Activated CD4-positive, CD25-positive, alpha-beta regulatory T cell treated with anti-CD3 and anti-CD28 coated beads, Interleukin-2, amount 50 U/mL, for 24 hours (primary cell): ENCODE results near the gene VPS45.

Experiments used
- ATAC-seq, 2 donors: fragments of 150-1000 bp; cut with Tn5 transposase; one replicate each; pipeline ENCODE4 v1.10.0; 2021; ENCODE audit warnings: mild to moderate bottlenecking in 1 of 2, moderate library complexity in 1 of 2

Gene VPS45

DNA sequence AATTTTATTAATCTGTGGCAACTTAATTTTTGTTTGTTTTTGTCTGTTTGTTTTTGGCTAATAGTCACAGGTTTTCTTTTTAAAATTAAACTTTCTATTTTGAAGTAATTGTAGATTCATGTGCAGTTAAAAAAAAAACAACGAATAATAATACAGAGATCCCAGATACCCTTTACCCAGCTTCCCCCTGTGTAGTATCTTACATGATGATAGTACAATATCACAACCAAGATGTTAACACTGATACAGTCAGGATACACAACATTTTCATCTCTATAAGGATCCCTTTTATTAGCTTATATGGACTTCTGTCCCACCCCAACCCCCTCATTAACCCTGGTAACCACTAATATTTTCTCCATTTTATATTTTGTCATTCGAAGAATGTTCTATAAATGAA lies 5.9 kb downstream of the VPS45 start:
- no peak for ATAC-seq

DNA sequence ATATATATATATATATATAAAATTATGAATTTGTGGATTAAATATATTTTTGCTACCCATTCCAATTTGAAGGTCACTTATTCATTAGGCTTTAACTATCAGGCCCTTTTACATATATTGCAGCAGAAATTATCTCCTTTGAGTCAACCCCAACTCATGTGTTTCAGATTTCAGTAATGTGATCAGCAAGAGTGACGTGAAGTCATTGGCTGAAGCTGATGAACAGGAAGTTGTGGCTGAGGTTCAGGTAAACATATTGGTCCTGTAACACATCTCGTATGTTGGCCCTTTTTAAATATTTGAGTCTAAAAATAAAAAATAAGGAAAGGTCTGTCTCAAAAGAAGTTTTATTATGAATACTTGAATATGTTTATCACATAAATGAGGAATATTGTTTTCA lies 8.5 kb downstream of the VPS45 start:
- peak in 1 of 2 donors; percentile 55 for ATAC-seq

DNA sequence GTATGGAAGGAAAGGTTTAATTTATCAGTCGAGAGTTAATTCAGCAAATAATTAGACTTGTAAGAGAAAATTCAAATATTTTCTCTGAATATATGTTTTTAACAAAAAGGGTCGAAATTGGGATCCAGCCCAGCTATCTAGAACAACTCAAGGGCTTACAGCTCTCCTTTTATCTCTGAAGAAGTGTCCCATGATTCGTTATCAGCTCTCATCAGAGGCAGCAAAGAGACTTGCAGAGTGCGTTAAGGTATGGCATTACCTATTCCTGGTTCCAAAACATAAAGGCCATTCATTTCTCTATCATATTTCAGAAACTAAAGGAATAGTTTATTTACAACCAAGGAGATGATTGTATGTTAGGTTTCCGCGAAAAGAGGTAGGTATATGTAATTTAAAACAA lies 9.4 kb downstream of the VPS45 start:
- no peak for ATAC-seq

DNA sequence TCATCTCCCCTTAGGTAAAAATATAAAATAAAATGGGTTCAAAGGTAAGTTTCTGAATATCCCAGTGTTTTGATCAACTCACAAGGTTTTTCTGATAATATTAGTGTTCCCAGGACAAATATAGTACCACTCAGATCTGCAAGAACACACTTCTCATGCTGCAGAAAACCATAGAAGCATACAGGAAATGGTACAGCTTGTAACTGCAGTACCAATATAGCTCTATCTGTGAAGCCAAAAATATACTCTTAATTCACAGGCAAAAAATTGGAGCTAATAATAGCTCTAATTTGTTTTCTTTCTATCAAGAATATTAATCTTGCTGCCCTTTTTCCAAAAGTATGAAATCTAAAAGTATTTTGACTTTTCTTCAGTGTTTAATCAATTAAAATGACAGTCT lies 13.2 kb downstream of the VPS45 start:
- ATAC-seq: no peak

DNA sequence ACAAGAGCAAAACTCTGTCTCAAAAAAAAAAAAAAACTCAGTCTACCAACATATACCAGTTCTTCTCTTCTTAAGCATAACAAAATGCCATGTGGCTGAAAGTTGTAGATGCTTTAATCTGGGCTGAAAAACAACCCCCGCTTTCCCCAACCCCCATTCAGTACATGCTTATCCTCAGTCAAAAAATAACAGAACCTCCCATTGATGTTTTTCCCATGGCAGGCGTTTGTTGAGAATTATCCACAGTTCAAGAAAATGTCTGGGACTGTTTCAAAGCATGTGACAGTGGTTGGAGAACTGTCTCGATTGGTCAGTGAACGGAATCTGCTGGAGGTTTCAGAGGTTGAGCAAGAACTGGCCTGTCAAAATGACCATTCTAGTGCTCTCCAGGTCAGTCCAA lies 14.9 kb downstream of the VPS45 start:
- no peak for ATAC-seq

DNA sequence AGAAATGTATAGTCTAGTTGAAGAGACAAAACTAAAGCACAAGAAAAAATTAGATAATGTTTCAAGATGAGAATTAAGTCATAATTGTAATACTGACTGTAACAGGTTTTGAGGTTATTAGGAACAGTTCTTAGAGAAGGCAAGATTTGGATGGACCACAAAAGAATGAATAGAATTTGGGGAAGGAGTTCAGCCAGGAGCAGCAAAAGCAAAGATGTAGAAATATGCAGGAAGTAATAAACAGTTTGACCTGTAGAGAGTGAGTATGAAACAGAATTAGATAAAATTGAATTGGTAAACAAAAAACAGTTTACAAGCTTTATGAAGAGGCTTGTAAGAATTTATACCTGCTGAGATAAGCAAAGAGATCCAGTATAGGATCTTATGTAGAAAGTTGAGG lies 16.3 kb downstream of the VPS45 start:
- no peak for ATAC-seq

DNA sequence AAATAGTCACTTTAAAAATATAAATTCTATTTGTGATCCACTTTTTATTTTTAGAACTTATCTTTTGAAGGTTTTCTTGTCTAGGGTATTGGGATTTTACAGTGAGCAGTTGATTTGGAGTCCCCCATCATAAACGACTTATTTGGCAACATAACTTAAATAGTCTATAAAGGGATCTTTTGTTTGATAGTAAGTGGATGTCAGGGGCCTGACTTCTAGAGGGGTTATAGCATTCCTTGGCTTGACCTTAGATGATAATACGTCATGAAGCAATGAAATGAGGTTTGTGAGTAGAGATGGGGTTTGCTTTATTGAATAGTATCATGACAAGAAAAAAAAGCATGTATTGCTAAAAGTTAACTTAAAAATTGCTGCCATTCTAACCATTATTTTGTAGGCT lies 17.8 kb downstream of the VPS45 start:
- ATAC-seq: no peak

DNA sequence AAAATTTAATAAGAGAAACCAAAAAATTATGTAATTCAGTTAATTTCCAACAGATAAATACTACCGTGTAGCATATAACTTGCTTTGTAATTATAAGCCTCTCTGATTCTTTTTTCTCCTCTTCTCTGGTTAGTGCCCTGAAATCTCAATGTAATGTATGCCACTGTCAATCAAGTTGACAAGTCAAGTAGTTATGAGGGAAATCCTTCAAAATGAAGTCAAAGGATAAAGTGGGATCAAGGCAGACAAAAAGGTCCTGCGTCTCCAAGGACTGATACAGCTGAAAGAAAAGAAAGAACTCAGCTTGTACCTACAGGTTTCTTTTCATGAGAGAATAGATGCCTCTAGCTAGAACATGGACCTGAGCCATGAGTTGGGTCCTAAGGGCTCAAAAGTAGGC lies 19.8 kb downstream of the VPS45 start:
- ATAC-seq: no peak

DNA sequence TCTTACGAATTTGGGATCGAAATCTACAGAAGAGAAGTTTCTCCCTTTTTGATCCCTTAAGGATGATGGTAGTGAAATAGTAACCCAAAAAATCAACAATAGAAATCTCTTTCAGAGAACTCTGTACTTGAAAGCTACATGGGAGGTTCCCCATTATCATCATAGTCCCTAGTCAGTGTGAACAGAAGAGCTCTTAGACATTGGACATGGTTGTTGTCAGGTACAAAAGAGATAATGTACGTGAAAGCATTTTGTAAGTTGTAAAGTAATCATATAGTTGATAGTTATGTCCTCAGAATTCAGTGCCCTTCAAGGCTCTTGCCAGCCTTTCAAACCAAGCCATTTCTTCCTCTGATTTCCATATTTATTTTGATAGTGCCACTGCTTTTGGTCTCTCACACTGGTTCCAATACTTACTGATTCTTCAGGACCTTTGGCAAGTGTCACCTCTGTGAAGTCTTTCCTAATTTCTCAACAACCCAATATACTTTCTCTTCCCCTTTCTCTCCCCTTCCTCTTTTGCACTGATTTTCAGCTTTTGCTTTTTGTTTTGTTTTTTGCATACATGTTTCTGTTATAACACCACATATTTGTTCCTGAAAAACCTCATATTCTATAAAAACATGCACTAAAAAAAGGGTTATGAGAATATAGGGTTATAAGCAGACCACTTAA lies 22.4 kb downstream of the VPS45 start:
- no peak for ATAC-seq

DNA sequence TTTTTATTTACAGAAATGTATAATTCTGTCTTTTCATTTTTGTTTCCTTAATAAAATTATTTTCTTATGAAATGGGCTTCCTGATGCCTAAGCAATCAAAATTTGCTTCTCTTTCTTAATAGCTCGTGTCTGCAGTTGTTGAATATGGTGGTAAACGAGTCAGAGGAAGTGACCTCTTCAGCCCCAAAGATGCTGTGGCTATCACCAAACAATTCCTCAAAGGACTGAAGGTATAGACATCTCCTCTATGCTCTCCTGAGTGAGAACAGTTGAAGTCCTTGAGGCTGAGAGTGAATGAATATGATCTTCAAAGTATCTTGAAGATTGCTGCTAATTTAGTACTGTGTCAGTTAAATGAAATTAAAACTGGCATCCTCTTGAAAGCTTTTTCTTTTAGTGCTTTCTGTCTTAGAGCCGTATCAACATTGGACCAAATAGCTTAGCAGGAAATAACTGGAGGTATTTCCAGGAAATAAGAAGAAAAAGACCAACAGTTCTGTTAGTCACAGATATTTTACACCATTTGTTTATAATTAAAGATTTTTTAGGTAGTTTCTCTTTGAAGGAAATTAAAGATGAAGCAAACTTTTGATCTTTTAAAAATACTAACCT lies 24.7 kb downstream of the VPS45 start:
- ATAC-seq: peak; percentile 25 to 33

DNA sequence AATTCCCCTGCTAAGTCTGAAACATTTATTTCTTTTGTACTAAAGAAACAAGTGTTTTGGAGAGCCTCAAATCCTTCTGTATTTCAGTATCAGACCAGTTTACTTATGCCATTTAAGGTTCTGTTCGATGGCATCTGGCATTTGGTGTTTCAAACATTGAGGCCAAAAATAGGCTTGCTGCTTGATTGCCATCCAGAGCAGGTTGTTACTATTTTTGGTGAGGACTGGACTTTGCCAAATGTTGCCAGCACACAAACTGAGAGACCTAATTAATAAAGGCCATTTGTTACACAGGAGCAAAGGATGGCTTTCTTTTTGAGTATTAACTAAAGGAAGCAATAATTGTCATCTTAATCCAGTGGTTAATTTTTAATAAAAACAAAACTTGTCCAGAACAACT lies 26.2 kb downstream of the VPS45 start:
- ATAC-seq: no peak

DNA sequence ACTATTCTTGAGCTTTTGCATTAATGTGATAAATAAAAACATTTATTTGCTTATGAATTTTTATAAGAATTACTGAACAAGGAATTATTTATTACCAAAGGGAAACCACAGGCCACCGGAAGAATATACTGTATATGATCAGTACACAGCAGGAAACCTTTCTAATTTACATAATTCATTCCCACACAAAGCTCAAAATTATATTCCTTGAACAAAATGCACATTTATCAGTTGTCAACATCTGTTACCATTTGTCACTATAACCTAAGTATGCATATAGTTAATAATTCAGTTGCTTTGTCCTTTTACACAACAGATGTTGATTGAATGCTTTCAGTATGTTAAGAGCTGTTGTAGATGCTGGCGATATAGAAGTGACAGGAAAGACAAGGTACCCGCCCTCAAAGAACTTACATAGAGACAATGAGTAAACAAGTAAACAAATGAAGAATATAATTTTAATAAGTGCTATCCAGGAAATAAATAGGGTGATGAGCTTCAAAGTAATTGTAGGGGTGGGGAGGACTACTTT lies 27.2 kb downstream of the VPS45 start:
- no peak for ATAC-seq

DNA sequence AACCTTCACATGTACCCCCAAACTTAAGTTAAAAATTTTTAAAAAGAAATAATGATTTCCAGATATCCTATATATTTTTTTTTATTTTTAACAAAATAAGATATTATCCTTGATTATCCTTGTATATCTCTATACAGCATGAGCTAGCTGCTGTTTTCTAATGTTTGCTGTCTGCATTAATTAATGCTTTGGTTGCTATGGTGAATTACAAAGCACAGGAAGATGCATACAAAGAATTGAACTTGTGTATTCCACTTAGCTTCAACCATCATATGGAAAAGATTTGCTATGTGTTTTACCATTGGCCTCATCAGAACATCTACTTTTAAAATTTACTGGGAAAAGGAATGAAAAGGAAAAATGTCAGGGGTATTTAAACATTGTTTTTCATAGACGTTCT lies 35.4 kb downstream of the VPS45 start:
- ATAC-seq: no peak

DNA sequence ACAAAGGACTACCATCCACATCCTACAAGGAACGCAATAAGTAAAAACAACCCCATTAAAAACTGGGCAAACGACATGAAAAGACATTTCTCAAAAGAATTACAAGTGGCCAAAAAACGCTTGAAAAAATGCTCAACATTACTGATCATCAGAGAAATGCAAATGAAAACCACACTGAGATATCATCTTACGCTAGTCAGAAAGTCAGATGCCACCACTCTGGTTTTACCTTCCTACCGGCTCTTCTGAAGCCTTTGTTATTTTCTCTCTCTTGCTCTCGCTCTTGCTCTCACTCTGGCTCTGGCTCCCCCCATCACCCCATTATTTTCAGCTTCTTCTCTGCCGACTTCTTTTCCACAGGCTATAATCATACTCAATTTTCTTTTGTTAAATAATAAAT lies 38.8 kb downstream of the VPS45 start:
- ATAC-seq: peak; percentile 82 to 92

DNA sequence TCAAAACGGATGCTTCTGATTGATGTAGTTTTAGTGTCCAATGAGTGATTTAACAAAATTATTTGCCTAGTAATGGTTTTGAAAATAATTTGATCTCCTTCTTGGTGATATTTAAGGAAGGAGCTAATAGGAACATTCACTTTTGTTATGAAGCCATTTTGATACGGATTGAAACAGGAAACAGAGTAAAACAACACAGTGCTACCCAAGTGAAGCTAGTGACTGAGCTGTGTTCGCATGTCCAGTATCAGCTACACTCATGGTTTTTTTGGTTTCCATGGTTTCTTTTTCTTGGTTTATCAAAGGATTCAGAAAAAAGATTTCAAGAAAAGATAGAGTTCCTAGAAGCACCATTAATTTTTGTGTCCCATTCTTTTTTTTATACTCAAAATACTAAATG lies 42.0 kb downstream of the VPS45 start:
- peak; percentile 44 for ATAC-seq

DNA sequence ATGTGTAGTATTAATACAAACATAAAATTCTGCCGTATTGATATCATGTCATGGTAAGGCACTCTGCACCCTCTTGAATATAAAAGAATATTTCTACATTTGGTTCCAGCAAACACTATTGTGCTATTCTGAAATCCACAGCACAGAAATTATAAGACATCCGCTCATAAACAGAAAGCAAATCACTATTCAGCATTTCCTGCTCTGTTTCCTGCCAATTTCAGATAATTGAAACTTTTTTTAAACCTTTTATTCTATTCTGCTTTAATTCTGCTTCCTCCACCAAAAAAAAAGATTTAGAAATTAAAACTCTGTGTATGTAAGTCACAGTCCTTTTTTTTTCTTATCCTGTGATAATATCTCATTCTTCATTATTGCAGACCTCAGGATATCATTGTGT lies 42.5 kb downstream of the VPS45 start:
- ATAC-seq: peak in 1 of 2 donors; percentile 17

DNA sequence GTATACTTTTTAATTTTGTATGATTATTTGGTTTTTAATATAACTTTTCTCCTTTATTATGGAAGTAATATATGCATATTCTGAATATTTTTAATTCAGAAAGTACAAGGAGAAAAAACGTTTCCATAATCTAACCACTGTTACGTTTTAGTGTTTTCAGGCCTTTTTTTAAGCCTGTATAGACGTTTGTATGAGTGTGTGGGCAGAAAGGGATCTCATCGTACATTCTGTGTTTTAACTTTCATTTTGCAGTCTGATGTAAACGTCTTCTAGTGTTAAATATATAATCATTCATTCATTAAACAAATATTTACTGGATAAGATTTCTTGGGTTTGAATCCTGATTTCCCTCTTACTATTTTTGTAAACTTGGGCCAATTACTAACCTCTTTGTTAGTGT lies 44.1 kb downstream of the VPS45 start:
- peak in 1 of 2 donors; percentile 50 for ATAC-seq

DNA sequence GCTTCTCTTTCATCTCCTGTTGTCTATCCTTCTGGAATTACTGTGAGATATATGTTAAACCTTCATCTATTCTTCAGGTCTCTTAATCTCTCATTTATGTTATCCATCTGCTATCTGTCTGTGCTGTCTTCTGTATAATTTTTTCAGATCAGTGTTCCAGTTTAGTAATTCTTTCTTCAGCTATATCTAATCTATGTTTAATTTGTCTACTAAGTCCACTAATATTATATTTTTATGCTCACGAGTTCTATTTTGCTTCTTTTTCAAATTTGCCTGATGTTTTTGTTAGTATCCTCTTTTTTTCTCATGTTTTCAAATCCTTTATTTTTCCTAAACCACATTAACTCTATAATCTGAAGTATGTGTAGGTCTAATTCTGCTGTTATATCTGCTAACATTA lies 47.5 kb downstream of the VPS45 start:
- no peak for ATAC-seq

DNA sequence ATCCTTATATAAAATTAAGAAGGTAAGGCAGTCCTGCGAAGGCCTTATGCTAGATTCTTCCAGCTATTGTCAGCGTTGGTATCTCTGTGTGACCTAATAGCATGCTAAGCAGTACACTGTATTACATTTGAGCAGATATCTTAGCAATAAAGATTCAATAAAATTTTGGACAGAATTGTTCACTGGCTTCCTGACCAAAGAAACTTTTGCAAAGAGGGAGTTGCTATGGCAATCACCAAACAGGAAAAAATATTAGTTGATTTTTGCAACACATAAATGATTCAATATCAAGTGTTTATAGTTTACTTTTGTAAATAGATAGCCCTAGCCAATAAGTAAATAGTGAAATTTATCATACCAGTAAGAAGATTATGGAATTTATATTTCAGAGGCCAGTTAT lies 51.1 kb downstream of the VPS45 start:
- ATAC-seq: no peak

DNA sequence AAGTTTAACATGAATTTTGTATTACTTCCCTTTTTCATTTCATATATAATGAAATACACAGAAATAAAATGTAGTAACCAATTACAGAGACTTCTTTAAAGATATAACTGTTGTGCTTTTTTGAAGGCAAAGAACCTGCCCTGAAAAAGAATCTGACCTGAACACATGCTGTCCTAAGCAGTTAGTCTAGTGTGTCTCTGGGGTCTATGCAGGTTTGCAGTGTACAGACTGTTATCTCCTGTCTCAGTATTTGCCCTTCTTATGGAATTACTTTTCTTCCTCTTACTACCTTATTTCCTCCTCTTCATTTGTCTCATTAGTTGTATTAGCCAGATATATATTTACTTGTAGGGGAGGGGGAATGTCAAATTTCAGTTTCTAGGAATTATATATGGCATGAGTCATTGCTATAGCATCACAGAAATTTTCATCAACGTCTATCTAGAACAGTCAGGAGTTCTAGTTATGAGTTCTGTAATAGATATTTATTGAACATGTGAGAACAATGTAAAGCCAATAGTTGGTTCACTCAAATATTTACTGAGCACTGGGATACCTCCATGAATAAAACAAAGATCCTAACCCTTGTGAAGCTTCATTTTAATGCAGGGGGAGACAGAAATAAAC lies 53.8 kb downstream of the VPS45 start:
- peak; percentile 35 to 58 for ATAC-seq

DNA sequence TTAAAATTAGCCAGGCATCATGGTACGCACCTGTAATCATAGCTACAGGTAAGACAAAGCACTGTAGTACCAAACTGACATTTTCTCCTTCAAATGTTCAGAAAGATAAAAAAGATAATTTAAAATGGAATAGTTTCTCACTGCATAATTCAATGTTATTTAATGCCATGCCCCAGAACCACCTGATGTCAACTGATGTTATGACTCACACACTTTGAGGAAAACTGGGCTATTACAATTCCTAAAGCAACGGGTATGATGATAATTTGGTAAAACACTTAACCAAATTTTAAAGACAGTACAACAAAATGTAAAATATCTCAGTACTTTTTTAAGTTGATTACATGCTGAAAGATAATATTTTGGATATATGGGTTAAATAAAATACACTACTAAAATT lies 59.2 kb downstream of the VPS45 start:
- no peak for ATAC-seq

DNA sequence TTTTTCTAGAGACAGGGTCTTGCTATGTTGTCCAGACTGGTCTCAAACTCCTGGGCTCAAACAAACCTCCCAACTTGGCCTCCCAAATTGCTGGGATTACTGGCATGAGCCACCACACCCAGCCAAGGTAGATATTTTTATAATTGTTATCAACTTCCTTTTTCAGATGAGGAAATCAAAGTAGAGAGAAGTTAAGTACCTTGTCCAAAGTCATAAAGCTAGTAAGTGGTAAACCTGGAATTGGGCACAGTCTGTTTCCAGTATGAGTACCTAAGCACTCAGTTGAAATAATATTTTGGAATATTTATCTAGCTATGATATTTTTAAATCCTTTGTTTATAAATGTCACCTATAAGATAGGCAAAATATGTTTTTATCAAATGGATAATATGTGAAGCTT lies 59.9 kb downstream of the VPS45 start:
- no peak for ATAC-seq

DNA sequence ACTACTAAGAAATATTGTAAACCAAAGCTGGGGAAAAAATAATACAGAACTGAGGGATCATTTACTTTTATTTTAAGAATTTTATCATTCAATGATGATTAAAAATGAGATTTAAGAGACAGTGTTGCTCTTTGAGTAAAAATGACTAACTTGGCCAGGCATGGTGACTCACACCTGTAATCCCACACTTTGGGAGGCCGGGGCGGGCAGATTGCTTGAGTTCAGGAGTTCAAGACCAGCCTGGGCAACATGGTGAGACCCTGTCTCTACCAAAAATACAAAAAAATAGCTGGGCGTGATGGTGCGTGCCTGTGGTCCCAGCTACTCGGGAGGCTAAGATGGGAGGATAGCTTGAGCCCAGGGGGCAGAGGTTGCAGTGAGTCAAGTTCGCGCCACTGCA lies 60.3 kb downstream of the VPS45 start:
- peak; percentile 72 to 85 for ATAC-seq

DNA sequence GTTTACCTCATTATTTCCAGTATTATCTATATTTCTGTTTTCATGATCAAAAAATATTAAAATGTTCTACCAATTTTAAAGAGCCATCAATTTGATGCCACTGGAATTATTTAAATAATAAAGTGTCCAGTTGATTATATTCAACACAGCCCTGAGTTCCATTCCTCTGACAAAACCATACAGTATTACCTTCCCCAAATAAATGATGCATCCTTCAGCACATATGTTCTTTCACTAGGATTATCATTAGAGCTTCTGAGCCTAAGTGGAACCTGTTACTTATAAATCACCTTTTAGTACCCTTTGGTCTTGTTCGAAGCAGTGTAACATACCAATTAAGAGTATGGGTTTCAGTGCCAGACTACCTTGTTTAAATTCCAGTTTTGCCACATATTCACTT lies 64.8 kb downstream of the VPS45 start:
- ATAC-seq: no peak
